H1 (cell line): Measurements from ENCODE around the gene ULK1.
A peak's percentile ranks its signal among the peaks of the same experiment; 100 is the strongest.

ENCODE experiments used
- ATF2 ChIP-seq: IDR thresholded peaks from 2 replicates; pipeline ENCODE4 v1.6.1; 2012; ENCODE audit warnings: low read length, inconsistent platforms
- CHD1 ChIP-seq: IDR thresholded peaks from 2 replicates; pipeline ENCODE4 v1.6.1; 2012; ENCODE audit warnings: low read depth, low read length, improper control_type of control experiment
- CTCF ChIP-seq, 3 experiments: IDR thresholded peaks; 1 replicate in 2 of 3; 2 replicates in 1 of 3; pipeline versions ENCODE4 v1.5.1 to v1.6.1; 2011; ENCODE audit warnings: low read length in 3 of 3, mild to moderate bottlenecking in 3 of 3, inconsistent platforms in 2 of 3, low read depth in 1 of 3, moderate library complexity in 1 of 3; ENCODE audit not compliant: insufficient read depth in 1 of 3; ENCODE audit errors: control extremely low read depth in 1 of 3
- FOSL1 ChIP-seq: IDR thresholded peaks from 2 replicates; pipeline ENCODE4 v1.6.1; 2011; ENCODE audit warnings: mild to moderate bottlenecking, low read depth, low read length, moderate library complexity; ENCODE audit not compliant: insufficient read depth
- MAX ChIP-seq: IDR thresholded peaks from 2 replicates; pipeline ENCODE4 v1.6.1; 2012; ENCODE audit warnings: inconsistent platforms
- POLR2A ChIP-seq, 2 experiments: IDR thresholded peaks; 1 replicate in 1 of 2; 2 replicates in 1 of 2; pipeline ENCODE4 v1.6.1; 2011; ENCODE audit warnings: low read depth in 2 of 2, low read length in 2 of 2, mild to moderate bottlenecking in 2 of 2; ENCODE audit errors: control extremely low read depth in 1 of 2
- RXRA ChIP-seq: IDR thresholded peaks from 2 replicates; pipeline ENCODE4 v1.6.1; 2011; ENCODE audit warnings: low read depth, mild to moderate bottlenecking, low read length, moderate library complexity; ENCODE audit not compliant: insufficient read depth
- SUZ12 ChIP-seq: fragments of 200-600 bp; sonication (generic); IDR thresholded peaks from 2 replicates; pipeline ENCODE4 v1.6.1; 2012; ENCODE audit warnings: mild to moderate bottlenecking, inconsistent platforms, low read length, moderate library complexity, mixed read lengths
- TCF12 ChIP-seq: IDR thresholded peaks from 2 replicates; pipeline ENCODE4 v1.6.1; 2011; ENCODE audit warnings: low read depth, mild to moderate bottlenecking, low read length
- YY1 ChIP-seq: IDR thresholded peaks from 2 replicates; pipeline ENCODE4 v1.6.1; 2011; ENCODE audit warnings: low read depth, mild to moderate bottlenecking, low read length

GRCh38 chr12:131927110-131928079 is 33.0 kb downstream of the ULK1 start:
- TF ChIP-seq POLR2A (IDR thresholded peaks at IDR 0.05; ENCODE audit: control extremely low read depth in 1 of 2, low read depth in 2 of 2, low read length in 2 of 2) (no peak), ATF2 (no peak), RXRA (no peak), TCF12 (no peak), SUZ12 (no peak), CHD1 (no peak), FOSL1 (no peak), CTCF (IDR thresholded peaks at IDR 0.05; ENCODE audit: control extremely low read depth in 1 of 3, insufficient read depth in 1 of 3, low read depth in 1 of 3, low read length in 3 of 3) (peak; percentile 8 to 20 (median 18); a peak in 2 of 4 replicates), YY1 (no peak), MAX (no peak)
